ENCODE measurements around the gene IGFL2. TPM values are rescaled to one million over a fixed set of nuclear protein-coding genes. Genes with fewer than 3 reads are reported as not detected.

The IGFL2 gene
- total RNA-seq, 6 experiments from 2014 or later = not detected

GRCh38 chr19:46173886-46174480 is 25.9 kb downstream of the IGFL2 start:
- H3K9me3 ChIP-seq = no peaks in the 10 kb centered on the region
- H3K27ac ChIP-seq = no peak overlapping the region
- 30% methylated on average over 5 of the region's 8 CpGs for WGBS (ENCODE audit: insufficient coverage, low coverage, low lambda C conversion rate, missing lambda C conversion rate)
- TF ChIP-seq CTCF (IDR thresholded peaks at IDR 0.05) = no peak
- no peak for TF ChIP-seq POLR2A (IDR thresholded peaks at IDR 0.05)
- no peak overlapping the region for H3K4me3 ChIP-seq
- H3K36me3 ChIP-seq = no peaks in the 10 kb centered on the region
- H3K4me1 ChIP-seq = no peaks in the 10 kb centered on the region
- ATAC-seq (peak in 1 of 4 donors; percentile 27), DNase-seq (no peak)
- intact Hi-C loops (cut with DNase I) = no loop called here
- no peaks in the 10 kb centered on the region for H3K27me3 ChIP-seq

- H3K9me3 ChIP-seq = no peaks in the 10 kb centered on the region
- DNase-seq = no peak
- ATAC-seq = no peak
- WGBS (ENCODE audit: insufficient coverage, low coverage, low lambda C conversion rate, missing lambda C conversion rate) = 42% methylated on average over 3 of the region's 7 CpGs
- H3K27me3 ChIP-seq = no peaks in the 10 kb centered on the region
- no peaks in the 10 kb centered on the region for H3K36me3 ChIP-seq
- H3K4me3 ChIP-seq = no peak overlapping the region
- intact Hi-C loops (cut with DNase I) = no loop called here
- no peak for TF ChIP-seq CTCF (IDR thresholded peaks at IDR 0.05)
- TF ChIP-seq POLR2A (IDR thresholded peaks at IDR 0.05) = no peak
- no peaks in the 10 kb centered on the region for H3K4me1 ChIP-seq
- H3K27ac ChIP-seq = no peak overlapping the region
These were observed 28.2 kb downstream of the IGFL2 start for GRCh38 chr19:46176116-46176860.

GRCh38 chr19:46179076-46179759 is 31.2 kb downstream of the IGFL2 start:
- 46% methylated on average over 6 of the region's 9 CpGs for WGBS (ENCODE audit: insufficient coverage, low coverage, low lambda C conversion rate, missing lambda C conversion rate)
- Histone ChIP-seq H3K36me3 (no peaks in the 10 kb centered on the region), H3K27ac (no peak overlapping the region), H3K4me3 (no peak overlapping the region), H3K27me3 (no peaks in the 10 kb centered on the region), H3K4me1 (no peaks in the 10 kb centered on the region), H3K9me3 (no peaks in the 10 kb centered on the region)
- intact Hi-C loops (cut with DNase I) = no loop called here
- DNase-seq = no peak
- TF ChIP-seq POLR2A (IDR thresholded peaks at IDR 0.05) (no peak), CTCF (IDR thresholded peaks at IDR 0.05) (no peak)
- ATAC-seq = peak in 1 of 4 donors; percentile 29

GRCh38 chr19:46180701-46181387 is 32.8 kb downstream of the IGFL2 start:
- H3K36me3 ChIP-seq = no peaks in the 10 kb centered on the region
- H3K27ac ChIP-seq = no peak overlapping the region
- H3K4me1 ChIP-seq = no peaks in the 10 kb centered on the region
- no peak overlapping the region for H3K4me3 ChIP-seq
- no peak for TF ChIP-seq CTCF (IDR thresholded peaks at IDR 0.05)
- no peak for TF ChIP-seq POLR2A (IDR thresholded peaks at IDR 0.05)
- intact Hi-C loops (cut with DNase I) = loop anchor here in 1 of 2 donors (10.0 kb wide), 2 partner anchors 84 to 96 kb away; no protein-coding TSS in a partner anchor
- DNase-seq (no peak), ATAC-seq (no peak)
- no peaks in the 10 kb centered on the region for H3K9me3 ChIP-seq
- WGBS (ENCODE audit: insufficient coverage, low coverage, low lambda C conversion rate, missing lambda C conversion rate) = 50% methylated on average over 5 of the region's 5 CpGs
- H3K27me3 ChIP-seq = no peaks in the 10 kb centered on the region
